HG03354 (cell line): Measurements from ENCODE around the gene GALNT14.

Experiments
- ATAC-seq: cut with Tn5 transposase; IDR thresholded peaks from one replicate; pipeline ENCODE4 v1.9.1; 2021; ENCODE audit warnings: mild to moderate bottlenecking; ENCODE audit not compliant: unreplicated experiment, poor library complexity, severe bottlenecking

The GALNT14 gene

DNA sequence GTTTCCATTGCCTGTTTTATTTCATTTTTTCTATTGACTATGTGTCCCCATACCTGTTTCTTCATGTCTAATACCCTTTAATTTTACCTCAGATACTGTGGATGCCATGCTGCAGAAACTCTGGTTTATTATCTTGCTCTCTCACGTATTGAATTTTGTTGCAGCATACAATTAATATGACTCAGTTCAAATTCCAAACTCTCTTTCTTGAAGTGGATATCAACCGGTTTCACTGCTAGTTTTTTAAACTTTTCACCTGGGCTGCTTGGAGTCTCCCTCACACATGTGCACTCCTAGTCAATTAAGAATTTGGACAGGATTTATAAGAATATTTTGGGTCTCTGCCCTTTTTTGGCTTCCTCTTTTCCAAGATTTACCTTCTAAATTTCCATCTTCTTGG, 260.4 kb downstream of the GALNT14 start:
- ATAC-seq = no peak

DNA sequence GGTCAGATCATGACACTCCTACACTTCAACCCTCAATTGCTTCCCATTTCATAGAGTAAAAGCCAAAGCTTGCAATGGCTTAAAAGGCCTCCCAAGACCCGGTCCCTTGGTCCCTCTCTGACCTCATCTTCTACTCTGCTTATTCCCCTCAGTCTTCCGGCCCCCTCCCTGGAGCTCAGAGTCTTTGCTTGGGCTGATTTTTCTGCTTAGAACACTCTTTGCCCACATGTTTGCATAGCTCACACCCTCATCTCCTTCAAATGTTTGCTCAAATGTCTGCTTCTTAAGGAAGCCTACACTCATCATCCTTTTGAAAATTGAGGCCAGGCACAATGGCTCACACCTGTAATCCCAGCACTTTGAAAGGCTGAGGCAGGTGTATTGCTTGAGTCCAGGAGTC, 265.4 kb downstream of the GALNT14 start:
- ATAC-seq = no peak

DNA sequence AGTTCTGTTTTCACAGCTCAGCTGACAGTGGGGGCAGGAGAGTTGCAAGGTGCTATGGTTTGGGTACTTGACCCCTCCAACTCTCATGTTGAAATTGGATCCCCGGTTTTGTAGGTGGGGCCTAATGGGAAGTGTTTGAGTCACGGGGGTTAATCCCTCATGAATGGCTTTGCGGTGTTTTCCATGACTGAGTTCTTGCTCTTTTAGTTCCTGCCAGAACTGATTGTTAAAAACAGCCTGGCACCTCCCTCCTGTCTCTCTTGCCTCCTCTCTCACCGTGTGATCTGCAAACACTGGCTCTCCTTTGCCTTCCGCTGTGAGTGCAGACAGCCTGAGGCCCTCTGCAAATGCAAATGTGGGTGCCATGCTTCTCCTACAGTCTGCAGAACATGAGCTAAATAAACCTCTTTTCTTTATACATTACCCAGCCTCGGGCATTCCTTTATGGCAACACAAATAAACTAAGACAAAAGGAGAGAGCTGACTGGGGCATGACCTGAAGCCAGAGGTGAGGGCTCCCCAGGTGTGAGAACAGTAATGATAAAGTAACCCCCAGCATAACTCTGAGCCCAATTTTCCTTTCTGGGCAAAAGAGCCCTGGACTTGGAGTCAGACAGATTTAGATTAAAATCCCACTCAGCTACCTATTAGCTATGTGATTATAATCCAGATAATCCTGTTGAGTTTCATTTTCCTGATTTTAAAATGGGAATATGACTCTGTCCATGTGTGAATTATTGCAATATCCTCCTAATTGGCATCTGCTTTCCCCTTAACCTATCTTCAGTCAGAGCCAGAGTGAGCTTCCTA, 266.1 kb downstream of the GALNT14 start:
- ATAC-seq = no peak

DNA sequence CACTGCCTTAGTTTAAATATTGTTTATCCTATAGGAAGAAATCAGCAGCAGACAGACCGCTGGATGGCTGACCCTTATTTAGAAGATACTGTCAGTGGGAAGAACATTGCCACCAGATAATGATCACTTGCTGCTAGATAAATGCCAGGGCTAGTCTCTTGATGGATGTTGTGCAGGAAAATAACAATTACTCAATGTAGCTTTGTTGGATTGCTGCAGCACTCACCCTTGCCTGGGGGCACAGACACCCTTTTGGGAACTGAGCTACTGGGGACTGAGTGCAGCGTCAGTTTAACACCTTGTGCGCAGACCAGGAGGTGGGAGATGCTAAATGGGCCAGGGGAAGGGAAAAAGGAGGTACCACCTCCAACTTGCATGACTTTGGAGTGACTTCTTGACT, 266.8 kb downstream of the GALNT14 start:
- no peak for ATAC-seq

DNA sequence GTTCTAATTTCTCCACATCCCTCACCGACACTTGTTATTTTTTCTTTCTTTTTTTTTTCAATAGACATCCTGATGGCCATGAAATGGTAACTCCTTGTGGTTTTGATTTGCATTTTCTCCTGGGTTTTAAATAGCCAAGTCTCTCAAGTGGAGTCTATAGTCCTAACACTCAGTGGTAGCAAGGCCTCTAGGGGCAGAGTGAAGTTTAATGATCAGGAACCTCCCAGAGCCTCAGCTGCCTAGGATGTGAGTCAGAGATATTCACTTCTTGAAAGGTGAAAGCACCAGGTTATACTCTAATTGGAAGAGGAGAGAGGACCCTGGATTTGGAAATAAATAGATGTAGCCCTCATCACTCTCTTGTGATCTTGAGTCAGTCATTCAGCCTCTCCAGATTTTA, 268.3 kb downstream of the GALNT14 start:
- ATAC-seq = no peak

DNA sequence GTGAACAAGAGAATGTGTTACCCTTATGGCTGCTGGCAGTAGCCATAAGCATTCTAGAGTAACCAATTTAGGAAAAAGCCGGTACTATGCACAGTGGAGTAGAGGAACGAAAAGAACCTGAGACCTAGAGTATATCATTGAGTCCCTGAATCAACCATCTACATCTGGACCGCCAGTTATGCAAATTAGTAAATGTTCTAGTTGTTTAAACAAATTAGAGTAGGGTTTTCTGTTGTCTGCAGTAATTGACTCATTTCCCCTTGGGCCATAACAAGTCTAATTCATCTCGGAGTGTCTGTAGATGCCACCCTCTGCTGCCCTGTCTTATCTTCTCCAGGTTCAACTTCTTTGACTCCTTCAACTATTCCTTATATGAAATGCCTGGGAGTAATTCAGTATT, 270.9 kb downstream of the GALNT14 start:
- no peak for ATAC-seq

DNA sequence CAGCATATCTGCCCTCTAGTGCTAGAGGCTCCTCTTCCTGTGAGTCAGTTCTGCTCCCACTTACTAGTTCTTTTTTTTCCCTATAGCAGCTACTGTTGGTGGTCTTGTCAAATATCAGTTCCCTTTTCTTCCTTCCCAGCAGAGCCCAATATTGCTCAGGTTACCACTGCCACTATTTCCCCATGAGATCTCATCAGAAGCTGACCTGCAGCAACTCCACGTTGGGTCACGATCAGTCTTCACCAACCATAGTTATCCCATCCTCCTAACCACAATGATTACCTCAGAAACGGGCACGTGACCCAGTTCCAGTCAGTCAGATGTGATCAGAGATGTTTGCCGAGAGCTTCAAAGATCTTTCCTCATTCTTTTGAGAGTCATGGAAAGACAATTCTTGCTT, 271.3 kb downstream of the GALNT14 start:
- no peak for ATAC-seq

DNA sequence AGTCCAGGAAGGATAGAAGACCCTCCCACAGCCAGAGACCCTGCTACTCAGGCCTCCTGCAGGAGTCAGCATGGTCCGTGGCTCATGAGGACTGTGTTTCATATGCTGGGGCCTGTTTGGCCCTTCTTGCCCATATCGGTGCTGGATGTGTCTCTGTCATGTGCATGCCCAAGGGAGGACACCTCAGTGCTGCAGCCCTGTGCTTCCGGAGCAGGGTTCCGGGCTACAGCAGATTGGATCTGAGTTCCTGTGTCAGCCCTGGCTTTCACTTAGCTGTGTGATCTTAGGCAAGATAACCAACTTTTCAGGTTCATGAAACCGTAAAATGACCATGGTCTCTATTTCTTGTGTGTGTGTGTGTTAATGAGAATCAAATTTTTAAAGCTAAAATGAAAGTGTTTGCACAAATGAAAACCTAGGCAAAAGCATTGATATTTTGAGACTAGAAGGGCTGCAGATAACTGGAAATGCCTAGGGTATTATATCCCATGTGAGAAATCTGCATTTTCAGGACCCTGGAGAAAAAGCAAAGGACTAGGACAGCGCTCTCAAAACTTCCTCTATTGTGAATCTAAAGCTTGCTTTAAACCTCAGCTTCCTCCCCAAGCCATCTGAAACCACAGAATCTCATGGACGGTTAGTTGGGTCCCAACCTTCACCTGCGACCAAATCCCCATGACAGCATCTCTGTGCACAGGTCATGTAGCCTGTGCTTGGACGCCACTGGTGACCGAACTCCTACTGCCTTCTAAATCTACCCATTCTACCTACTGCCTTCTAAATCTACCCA, 272.2 kb downstream of the GALNT14 start:
- no peak for ATAC-seq

DNA sequence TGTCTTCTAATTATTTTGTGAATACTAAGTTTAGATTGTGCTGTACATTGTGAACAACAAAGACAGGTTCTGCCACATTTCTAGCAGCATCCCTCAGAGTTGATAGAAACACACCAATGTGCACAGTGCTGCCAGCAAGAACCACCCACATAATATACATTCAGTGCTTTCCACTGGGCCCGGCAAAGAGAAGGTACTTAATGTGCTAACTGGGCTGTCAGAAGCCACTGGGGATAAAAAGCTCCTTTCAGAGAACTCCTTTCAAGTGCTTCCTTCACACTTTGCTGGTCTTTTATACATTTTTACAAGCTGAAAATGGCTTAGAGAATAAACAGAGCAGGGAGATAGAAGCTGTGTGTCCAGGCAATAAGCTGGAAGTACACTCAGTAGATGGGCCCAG, 273.0 kb downstream of the GALNT14 start:
- ATAC-seq = no peak

DNA sequence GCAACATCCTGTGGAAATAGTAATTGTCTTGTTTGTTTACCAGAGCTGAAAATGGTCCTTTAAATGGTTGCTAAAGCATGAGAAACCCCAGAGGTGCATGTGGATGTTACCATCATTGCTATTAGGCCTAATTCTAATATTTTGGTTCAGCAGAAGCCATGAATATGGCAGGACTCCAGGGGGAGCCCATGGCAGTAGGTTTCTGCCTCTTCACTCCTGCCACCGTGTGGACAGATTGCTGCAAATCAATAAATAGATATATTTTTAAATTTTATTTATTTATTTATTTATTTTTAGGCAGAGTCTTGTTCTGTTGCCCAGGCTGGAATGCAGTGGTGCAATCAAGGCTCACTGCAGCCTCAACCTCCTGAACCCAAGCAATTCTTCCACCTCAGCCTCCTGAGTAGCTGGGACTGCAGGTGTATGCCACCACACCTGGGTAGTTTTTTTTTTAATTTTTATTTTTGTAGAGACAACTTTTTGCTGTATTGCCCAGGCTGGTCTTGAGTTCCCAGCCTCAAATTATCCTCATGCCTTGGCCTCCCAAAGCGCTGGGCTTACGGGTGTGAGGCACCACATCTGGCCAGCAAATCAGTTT, 276.1 kb downstream of the GALNT14 start:
- ATAC-seq = peak; percentile 75

DNA sequence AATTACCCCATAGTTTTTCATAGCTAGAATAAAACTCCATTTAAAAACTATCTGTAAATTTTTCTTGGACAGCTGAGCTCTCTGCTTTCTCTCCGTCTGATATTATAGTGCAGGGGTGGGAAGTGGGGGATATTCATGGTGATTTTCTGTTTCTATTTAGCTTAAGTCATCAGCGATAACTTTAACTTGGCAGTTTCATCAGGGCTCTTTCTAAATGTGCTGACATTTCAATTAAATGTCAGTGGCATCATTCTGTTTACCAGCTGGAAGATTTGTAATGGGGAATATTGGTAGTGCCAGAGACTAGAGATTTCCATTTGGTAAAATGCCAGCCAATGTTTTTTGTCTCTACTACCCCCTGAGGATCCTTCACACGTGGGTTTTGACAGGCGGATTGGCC, 277.5 kb downstream of the GALNT14 start:
- ATAC-seq = no peak
